Measurements from ENCODE around the gene MAMLD1. TPM values are rescaled to one million over a fixed set of nuclear protein-coding genes. Genes with fewer than 3 reads are reported as not detected.

Gene MAMLD1
- total and polyA plus RNA-seq, 4 donors: 0.59 to 1.1 (median 0.76) TPM

GRCh38 chrX:150460063-150460462, 96.9 kb downstream of the MAMLD1 start:
- Histone ChIP-seq H3K4me3 (ENCODE audit: low read depth in 1 of 3, low read length in 3 of 3) (no peak overlapping the region), H3K9me3 (ENCODE audit: control insufficient read depth in 4 of 4, low read length in 3 of 4) (no peaks in the 10 kb centered on the region), H3K9ac (ENCODE audit: low read depth in 1 of 2, low read length in 2 of 2) (no peak overlapping the region), H3K27ac (ENCODE audit: low read depth in 1 of 2, low read length in 2 of 2) (no peak overlapping the region), H3K36me3 (ENCODE audit: control insufficient read depth in 4 of 4, insufficient read depth in 3 of 4, low read depth in 1 of 4, low read length in 3 of 4) (no peaks in the 10 kb centered on the region), H3K27me3 (ENCODE audit: control insufficient read depth in 4 of 4, insufficient read depth in 4 of 4, low read length in 3 of 4) (no peaks in the 10 kb centered on the region), H3K4me1 (ENCODE audit: control insufficient read depth in 4 of 4, insufficient read depth in 4 of 4, low read length in 3 of 4) (no peaks in the 10 kb centered on the region)
- WGBS: 96% methylated on average over 1 of the region's 1 CpG
- TF ChIP-seq, protein P1, sequence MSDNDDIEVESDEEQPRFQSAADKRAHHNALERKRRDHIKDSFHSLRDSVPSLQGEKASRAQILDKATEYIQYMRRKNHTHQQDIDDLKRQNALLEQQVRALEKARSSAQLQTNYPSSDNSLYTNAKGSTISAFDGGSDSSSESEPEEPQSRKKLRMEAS (IDR thresholded peaks at IDR 0.05): no peak
- TF ChIP-seq NR2F2 (IDR thresholded peaks at IDR 0.05) (no peak), EGR1 (IDR thresholded peaks at IDR 0.05; ENCODE audit: low read depth in 2 of 2) (no peak), SP1 (IDR thresholded peaks at IDR 0.05) (no peak), HNF4A (conservative IDR thresholded peaks at IDR 0.05) (no peak), HNF4G (IDR thresholded peaks at IDR 0.05) (no peak), GABPA (IDR thresholded peaks at IDR 0.05 in 1 of 2, conservative IDR thresholded peaks at IDR 0.05 in 1 of 2) (no peak), FOXA2 (IDR thresholded peaks at IDR 0.05) (no peak), TAF1 (conservative IDR thresholded peaks at IDR 0.05) (no peak), YY1 (IDR thresholded peaks at IDR 0.05) (no peak), JUND (IDR thresholded peaks at IDR 0.05) (no peak), FOXA1 (IDR thresholded peaks at IDR 0.05) (no peak)
- TF ChIP-seq, protein P2, sequence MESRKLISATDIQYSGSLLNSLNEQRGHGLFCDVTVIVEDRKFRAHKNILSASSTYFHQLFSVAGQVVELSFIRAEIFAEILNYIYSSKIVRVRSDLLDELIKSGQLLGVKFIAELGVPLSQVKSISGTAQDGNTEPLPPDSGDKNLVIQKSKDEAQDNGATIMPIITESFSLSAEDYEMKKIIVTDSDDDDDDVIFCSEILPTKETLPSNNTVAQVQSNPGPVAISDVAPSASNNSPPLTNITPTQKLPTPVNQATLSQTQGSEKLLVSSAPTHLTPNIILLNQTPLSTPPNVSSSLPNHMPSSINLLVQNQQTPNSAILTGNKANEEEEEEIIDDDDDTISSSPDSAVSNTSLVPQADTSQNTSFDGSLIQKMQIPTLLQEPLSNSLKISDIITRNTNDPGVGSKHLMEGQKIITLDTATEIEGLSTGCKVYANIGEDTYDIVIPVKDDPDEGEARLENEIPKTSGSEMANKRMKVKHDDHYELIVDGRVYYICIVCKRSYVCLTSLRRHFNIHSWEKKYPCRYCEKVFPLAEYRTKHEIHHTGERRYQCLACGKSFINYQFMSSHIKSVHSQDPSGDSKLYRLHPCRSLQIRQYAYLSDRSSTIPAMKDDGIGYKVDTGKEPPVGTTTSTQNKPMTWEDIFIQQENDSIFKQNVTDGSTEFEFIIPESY (IDR thresholded peaks at IDR 0.05): no peak
- TF ChIP-seq, protein P3, sequence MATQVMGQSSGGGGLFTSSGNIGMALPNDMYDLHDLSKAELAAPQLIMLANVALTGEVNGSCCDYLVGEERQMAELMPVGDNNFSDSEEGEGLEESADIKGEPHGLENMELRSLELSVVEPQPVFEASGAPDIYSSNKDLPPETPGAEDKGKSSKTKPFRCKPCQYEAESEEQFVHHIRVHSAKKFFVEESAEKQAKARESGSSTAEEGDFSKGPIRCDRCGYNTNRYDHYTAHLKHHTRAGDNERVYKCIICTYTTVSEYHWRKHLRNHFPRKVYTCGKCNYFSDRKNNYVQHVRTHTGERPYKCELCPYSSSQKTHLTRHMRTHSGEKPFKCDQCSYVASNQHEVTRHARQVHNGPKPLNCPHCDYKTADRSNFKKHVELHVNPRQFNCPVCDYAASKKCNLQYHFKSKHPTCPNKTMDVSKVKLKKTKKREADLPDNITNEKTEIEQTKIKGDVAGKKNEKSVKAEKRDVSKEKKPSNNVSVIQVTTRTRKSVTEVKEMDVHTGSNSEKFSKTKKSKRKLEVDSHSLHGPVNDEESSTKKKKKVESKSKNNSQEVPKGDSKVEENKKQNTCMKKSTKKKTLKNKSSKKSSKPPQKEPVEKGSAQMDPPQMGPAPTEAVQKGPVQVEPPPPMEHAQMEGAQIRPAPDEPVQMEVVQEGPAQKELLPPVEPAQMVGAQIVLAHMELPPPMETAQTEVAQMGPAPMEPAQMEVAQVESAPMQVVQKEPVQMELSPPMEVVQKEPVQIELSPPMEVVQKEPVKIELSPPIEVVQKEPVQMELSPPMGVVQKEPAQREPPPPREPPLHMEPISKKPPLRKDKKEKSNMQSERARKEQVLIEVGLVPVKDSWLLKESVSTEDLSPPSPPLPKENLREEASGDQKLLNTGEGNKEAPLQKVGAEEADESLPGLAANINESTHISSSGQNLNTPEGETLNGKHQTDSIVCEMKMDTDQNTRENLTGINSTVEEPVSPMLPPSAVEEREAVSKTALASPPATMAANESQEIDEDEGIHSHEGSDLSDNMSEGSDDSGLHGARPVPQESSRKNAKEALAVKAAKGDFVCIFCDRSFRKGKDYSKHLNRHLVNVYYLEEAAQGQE (IDR thresholded peaks at IDR 0.05): no peak
- TF ChIP-seq, protein P4, sequence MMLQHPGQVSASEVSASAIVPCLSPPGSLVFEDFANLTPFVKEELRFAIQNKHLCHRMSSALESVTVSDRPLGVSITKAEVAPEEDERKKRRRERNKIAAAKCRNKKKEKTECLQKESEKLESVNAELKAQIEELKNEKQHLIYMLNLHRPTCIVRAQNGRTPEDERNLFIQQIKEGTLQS (IDR thresholded peaks at IDR 0.05): no peak
- TF ChIP-seq, protein P5, sequence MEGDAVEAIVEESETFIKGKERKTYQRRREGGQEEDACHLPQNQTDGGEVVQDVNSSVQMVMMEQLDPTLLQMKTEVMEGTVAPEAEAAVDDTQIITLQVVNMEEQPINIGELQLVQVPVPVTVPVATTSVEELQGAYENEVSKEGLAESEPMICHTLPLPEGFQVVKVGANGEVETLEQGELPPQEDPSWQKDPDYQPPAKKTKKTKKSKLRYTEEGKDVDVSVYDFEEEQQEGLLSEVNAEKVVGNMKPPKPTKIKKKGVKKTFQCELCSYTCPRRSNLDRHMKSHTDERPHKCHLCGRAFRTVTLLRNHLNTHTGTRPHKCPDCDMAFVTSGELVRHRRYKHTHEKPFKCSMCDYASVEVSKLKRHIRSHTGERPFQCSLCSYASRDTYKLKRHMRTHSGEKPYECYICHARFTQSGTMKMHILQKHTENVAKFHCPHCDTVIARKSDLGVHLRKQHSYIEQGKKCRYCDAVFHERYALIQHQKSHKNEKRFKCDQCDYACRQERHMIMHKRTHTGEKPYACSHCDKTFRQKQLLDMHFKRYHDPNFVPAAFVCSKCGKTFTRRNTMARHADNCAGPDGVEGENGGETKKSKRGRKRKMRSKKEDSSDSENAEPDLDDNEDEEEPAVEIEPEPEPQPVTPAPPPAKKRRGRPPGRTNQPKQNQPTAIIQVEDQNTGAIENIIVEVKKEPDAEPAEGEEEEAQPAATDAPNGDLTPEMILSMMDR (IDR thresholded peaks at IDR 0.05; ENCODE audit: low read depth, low read length, missing input control): no peak
- DNase-seq (ENCODE audit: low spot score): no peak

DNA sequence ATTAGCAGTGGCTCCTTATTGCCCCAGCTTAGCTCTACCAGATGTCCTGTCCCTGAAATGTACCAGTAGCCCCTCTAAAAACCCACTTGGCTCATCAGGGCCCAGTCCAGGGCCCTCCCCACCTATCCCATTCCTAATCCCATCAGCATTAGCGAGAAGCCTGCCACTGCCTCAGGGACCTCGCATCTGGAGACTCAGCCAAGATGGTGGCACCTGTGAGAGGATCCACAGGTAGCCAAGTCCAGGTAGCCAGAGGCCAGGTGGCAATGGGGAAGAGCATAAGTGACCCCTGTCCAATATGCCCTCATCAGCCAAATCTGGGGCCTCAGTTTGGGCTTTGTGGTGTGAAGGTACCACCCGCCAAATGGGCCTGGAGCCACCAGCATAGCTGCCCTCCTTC, 97.7 kb downstream of the MAMLD1 start:
- Histone ChIP-seq H3K4me3 (ENCODE audit: low read depth in 1 of 3, low read length in 3 of 3) (no peak overlapping the region), H3K27ac (ENCODE audit: low read depth in 1 of 2, low read length in 2 of 2) (no peak overlapping the region), H3K27me3 (ENCODE audit: control insufficient read depth in 4 of 4, insufficient read depth in 4 of 4, low read length in 3 of 4) (no peaks in the 10 kb centered on the region), H3K9ac (ENCODE audit: low read depth in 1 of 2, low read length in 2 of 2) (no peak overlapping the region), H3K36me3 (ENCODE audit: control insufficient read depth in 4 of 4, insufficient read depth in 3 of 4, low read depth in 1 of 4, low read length in 3 of 4) (no peaks in the 10 kb centered on the region), H3K9me3 (ENCODE audit: control insufficient read depth in 4 of 4, low read length in 3 of 4) (no peaks in the 10 kb centered on the region), H3K4me1 (ENCODE audit: control insufficient read depth in 4 of 4, insufficient read depth in 4 of 4, low read length in 3 of 4) (no peaks in the 10 kb centered on the region)
- WGBS: 99% methylated on average over 3 of the region's 3 CpGs
- no peak for TF ChIP-seq TAF1 (conservative IDR thresholded peaks at IDR 0.05)
- DNase-seq (ENCODE audit: low spot score): no peak
